Loucy (cell line): ENCODE measurements around the gene ACOT11.

Source experiments
- CTCF ChIP-seq: fragments of 200-600 bp; sonication (generic); conservative IDR thresholded peaks from 2 replicates; pipeline ENCODE4 v1.5.1; 2014; ENCODE audit warnings: mild to moderate bottlenecking, antibody characterized with exemption, low read length
- EZH2phosphoT487 ChIP-seq: fragments of 200-600 bp; IDR thresholded peaks from 2 replicates; pipeline ENCODE4 v1.6.1; 2018; ENCODE audit warnings: antibody characterized with exemption, mild to moderate bottlenecking, moderate library complexity, borderline replicate concordance

DNA sequence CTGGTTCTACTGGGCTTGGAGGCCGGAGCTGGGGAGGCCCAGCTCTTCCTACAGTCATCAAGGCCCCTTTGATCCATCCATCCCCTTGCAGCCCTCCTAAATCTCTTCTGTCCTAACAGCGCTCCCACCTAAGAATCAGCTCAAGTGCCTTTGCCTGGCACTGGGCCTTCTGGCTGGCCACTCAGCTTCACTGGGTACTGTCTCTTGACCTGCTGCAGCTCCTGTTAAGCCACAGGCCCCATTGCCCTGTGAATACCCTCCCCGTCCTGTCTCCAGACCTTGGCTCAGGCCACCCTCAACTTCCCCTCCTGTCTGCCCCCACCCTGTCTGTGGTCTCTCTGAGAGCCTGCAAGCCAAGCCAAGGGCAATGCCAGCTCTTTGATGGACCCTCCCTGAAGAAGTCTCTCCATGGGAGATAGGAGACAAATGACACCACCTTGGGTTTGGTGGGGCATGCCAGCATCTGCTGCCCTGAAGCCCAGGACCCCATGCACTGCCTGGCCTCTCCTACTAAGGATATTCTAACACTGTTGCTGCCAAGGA, 48.0 kb downstream of the ACOT11 start:
- TF ChIP-seq CTCF (no peak), EZH2phosphoT487 (no peak)
